GM18870 (cell line): ENCODE measurements around the gene YTHDF1.
"Not testable (repeated sequence)": the region's sequence is repeated elsewhere in the genome, so short reads cannot be mapped to it uniquely, and the experiment has no call there.

ENCODE experiments used
- ATAC-seq: cut with Tn5 transposase; IDR thresholded peaks from one replicate; pipeline ENCODE4 v1.9.1; 2021; ENCODE audit warnings: moderate library complexity; ENCODE audit not compliant: unreplicated experiment

The YTHDF1 gene

DNA sequence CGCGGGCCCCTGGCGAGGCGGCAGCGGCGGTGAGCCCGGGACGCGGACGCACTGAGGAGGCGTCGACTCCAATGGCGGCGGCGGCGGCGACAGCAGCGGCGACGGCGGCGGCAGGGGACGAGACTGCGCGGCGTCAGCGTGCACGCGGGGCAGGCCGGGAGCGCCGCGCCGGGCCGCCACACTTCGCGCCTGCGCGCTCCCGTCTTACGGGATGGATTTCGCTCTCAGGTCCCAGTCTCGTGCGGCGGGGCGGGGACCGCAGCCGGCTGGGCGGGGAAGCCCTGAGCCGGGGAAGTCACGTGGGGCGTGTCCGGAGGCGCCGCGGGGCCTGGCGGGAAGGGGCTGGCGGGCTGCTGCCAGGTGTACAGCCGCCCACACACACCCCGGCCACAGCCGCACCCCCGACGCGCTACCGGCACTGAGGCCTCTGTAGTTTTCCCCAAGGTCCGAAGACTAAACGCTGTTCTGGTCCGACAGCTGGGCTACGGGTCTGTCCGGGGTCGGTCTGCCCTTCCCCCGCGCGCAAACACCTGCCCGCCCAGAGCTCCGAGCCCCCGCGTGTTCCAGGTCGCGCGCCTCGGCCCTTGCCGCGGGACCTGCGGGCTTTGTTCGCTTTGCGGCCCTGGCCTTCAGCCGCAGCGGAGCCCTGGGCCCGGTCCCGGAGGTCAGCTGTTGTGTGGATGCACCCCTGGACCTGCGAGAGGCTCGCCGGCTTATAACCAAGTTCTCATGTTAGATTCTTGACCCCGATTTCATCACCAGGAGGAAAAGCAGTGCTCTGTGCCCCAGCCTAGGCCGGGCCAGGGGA is at the start of gene YTHDF1:
TSS of gene YTHDF1 (minus strand) at position 91 of the 808 bp plus-strand sequence. CDS start 239 bp downstream, outside the sequence.
- peak; percentile 81 for ATAC-seq

DNA sequence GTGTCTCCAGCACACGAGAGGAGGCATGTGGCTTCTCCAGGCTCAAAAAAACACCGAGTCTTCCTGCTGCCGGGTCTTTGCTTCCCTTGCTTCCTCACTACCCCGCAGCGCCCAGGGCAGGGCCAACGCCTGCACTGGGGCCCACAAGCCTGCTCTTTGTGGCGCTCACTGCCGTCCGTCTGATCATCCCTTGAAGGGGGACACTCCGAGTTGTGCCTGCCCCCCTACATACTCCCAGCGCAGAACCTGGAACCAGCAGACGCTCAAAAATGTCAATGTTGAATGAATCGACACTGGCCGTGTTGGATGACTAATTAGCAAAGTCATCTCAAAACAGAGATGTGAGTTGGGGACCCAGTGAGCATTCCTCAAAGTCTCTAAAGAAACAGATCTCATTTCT is 48.6 kb upstream of the YTHDF1 start:
- no peak for ATAC-seq

DNA sequence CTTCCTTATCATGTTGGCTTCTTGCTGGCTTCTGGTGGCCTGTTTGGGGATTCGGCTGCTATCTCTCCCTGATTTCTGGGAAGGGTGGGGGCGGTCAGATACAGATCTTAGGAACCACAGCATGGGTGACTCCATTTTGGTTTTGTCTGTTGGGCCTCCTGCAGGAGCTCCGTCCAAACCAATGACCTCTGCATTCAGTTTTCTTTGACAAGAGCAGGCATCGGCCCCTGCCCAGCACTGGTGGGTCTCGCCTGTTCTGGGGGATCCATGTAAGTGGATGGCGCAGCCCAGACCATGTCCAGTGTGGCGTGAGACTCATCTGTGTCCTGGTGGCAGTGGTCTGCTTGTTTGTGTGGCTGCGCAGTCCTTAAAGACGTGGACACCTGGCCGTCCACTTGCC is 48.1 kb upstream of the YTHDF1 start:
- no peak for ATAC-seq

DNA sequence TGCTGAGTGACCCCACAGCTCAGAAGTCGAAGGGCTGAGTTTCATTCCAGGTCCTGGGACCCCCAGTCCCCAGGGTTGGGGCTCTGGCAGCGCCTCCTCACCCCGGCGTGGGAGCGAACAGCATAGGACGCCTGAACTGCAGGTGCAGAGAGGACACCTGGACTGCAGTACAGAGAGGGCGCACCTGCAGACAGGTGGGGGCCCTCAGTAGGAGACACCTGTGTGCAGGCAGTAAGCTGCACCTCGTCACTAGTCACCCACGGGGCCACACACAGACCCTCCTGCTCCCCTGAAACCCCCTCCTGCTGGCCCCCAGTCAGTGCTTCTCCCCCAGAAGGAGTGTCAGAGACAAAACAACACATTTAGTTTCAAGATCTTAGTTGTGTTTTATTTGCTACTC is 46.9 kb upstream of the YTHDF1 start:
- no peak for ATAC-seq

DNA sequence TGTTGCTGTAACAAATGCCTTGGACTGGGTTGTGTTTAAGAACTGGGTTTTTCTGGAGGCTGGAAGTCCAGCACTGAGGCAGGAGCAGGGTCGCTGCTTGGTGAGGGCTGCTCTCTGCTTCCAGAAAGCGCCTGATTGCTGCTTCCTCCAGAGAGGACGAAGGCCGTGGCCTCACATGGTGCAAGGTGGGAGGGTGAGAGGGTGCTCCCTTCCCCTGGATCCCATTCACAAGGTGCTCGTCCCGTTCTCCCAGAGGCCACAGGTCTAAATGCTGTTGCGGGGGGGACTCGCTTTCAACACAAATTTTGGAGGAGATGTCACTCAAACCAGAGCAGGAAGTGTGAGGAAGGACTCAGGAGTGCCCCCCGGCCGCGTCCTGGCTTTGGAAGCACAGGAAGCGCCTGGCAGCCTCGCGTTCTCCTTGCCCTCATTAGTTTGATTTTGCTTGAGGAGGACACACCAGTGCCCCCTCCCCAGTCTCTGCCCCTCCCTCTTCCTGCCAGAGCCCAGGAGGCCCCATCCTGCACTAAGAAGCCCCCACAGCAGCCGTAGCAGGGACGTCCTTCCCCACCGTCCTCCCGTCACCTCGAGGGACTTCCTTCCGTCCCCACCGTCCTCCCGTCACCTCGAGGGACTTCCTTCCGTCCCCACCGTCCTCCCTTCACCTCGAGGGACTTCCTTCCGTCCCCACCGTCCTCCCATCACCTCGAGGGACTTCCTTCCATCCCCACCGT is 46.0 kb upstream of the YTHDF1 start:
- ATAC-seq: no peak

DNA sequence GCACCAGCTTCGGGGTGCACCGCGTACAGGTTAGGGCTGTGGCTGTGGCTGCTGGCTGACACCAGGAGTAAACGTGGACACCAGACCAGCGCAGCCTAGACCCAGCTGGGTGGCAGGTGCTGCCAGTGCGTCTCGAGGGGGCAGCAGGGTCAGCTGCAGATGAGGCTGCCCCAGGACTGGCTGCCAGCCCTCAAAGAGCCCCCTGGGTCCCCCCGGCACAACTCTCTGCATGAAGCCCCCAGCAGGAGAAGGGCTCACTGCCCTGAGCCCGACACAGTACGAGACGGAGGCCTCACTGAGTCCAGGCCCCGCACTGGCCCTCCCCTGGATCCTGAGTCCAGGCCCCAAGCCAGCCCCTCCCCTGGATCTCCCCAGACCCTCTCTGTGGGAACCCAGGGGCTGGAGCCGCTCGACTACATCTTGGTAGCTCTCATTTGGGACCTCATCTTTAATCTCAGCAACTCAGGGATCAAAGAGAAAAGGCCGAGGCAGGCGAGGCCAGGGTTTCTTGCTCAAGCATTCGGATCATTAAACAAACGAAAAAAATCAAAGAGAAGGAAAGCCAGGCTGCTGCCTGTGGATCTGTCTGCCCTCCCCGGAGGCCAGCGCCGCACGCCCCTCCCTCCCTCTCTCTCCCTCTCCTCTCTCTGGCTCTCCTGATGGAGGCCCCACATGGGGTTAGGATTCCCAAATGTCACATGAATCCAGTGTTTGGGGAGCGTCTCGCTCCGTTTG is 45.3 kb upstream of the YTHDF1 start:
- ATAC-seq: no peak

DNA sequence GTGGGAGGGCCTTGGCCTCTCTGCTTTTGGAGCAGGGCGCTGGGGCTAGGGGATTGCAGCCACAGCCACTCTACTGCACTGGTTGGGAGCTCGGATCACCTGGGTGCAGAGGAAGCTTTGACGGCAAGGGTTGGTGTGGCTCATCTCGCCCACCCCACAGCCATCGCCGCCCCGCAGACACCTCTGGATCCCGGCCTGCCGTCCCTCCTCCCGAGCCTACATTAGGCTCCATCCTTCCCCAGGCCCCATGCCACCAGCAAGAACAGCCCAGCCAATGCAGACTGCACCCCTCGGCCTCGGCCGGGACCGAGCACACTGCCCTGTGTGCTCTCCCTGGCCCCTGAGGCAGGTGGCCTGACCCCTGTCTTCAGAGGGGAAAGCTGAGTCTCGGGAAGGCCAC is 44.6 kb upstream of the YTHDF1 start:
- no peak for ATAC-seq

DNA sequence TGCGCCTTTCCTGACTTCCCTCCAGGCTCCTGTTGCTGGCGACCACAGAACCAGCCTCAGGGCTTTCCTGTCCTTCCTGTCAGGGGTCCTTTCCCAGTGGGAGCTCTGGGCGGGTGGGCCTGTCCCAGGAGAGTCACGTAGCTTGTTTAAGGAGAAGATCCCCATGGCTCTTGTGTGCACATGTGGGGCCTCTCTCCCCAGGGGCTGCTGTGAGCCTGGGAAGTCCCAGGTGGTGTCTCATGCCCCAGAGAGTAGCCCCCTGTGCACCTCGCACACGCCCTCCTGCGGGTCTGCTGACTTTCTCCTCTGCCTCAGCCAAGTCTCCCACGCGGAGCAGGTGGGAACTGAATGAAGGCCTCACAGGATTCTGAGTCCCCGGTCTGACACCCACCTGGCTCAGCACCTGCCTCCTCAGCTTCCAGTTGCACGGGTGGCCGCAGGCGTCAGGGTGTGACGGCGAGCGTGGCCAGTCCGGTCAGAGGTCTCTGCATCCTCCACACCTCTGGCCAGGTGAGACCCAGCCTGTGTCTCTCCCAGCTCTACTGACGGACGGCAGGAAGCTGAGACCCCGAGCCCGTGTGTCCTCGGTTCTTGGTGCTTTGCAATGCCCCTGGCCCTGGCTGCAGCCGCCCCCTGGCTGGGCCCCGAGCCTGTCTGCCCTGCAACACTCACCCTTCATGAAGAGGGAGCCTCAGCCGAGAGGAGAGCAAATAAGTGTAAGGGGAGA is 44.0 kb upstream of the YTHDF1 start:
- no peak for ATAC-seq

DNA sequence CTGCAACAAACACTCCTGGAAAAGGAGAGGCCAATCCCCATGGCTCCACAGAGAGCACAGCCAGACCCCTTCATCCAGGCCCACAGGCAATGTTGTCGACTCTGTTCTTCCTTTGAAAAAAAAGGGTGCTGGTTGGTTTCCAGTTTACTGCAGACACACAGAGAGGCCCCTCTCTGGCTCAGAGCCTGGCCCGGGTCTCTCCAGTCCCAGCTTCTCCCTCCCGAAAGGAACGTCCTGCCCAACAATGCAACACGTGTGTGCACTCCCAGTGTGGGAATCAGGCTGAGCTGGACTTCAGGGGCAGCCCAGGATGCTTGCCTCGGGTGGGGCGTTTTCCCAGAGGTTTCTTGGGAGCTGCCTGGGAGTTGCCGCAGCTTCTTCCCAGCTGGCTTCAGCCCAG is 42.9 kb upstream of the YTHDF1 start:
- ATAC-seq: no peak

DNA sequence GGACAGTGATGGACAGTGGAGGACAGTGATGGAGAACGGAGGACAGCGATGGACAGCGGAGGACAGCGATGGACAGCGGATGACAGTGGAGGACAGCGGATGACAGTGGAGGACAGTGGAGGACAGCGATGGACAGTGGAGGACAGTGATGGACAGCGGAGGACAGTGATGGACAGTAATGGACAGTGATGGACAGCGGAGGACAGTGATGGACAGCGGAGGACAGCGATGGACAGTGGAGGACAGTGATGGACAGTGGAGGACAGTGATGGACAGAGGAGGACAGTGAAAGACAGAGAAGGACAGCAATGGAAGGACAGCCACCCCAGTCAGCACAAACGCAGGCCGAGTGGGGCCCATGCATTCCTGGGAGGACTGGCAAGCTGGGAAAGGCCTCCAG is 41.7 kb upstream of the YTHDF1 start:
- no peak for ATAC-seq

DNA sequence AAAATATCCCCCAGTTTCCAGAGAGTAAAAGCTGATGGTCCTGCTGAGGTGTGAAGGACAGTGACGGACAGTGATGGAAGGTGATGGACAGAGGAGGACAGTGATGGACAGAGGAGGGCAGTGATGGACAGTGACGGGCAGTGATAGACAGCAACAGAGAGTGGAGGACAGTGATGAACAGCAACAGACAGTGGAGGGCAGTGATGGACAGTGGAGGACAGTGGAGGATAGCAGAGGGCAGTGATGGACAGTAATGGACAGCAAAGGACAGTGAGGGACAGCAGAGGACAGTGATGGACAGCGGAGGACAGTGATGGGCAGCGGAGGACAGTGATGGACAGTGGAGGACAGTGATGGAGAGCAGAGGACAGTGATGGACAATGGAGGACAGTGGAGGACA is 41.0 kb upstream of the YTHDF1 start:
- ATAC-seq: no peak

DNA sequence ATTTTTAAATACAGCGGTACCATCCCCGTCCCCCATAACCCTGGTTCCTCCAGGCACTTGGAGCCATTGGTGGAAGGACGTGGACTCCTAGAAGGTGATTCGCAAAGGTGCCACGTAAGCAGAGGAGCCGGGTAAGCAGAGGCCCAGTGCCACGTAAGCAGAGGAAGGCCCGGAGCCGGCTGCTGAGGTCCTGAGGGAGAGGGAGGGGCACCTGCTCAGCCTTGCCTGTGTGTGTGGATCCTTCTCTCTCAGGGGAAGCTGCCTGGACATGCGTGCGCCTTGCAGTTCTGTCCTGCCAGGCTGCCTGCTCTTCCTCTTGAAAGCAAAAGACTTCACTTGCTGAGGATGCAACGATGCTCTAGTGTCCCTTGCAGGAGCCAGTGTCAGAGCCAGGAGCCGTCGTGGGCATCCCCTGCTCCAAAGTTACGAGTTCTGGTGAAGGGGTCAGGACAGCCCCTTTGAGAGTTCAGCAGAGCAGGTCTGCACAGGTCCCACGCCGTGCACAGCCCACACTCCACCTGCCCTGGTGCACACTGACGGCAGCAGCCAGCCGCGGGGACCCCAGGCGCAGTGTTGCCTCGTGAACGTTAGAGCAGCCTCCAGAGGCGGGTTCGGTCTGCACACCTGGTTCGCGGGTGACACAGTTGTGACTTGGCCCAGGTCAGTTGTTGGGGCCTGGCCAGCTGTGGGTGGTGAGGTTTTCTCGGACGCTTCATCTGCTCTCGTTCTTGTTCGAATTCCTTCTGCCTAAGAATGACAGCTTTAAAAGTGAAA is 40.2 kb upstream of the YTHDF1 start:
- ATAC-seq: no peak

DNA sequence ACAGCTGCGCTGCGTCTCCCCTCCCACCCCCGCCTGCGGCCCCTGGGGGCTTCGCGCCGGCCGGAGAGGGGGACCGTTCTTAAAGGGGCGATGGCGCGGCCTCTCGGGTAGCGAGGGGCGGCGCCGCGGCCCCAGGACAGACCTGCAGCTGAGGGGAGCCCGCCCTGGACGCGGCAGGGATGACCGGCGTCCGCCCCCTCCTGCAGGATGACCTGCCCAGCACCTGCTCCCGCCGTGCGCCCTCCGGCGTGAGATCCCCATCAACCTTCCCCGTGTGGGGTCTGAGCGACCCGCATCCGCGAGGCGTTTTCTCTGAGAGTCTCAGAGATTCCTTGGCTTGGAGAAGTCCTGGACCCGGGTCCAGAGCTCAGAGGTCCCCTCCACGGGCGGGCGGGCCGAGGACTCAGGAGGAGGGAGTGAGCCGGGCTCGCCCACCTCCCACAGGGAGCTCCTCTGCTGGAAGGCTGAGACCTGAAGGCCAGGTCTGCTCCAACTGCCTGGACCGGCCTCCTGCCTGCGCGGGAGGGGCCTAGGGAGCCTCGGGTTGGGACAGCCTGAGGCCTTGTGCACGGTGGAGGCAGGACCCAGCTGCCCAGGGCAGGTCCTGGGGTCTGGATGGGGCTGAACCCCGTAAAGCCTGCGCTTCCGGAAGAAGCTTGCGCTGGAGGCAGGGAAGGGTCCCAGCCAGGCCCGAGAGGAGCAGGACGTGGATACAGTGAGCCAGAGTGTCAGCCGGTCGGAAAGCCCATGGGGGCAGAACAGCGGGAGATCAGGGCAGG is 38.9 kb upstream of the YTHDF1 start:
- no peak for ATAC-seq

DNA sequence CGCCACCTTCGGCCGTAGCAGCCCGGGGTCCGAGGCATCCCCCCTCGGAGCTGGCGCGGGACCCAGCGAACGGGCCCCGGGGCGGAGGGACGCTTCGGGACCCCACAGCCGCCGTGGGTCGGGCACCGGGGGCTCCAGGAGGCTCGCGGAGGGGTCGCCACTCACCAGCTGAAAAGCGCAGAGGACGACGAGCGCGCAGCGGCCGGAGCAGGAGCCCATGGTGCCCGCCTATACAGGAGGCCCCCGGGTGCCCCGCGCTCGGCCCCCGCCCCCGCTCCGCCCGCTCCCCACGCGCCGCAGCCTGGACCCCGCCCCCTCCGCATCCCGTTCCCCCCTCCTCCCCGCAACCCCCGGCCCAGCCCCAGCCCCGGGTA is 38.3 kb upstream of the YTHDF1 start, which contains the start of gene NKAIN4:
TSS of gene NKAIN4 (minus strand) at position 232 of the 374 bp plus-strand sequence. CDS start at position 219, 13 bp downstream.
- ATAC-seq: no peak

DNA sequence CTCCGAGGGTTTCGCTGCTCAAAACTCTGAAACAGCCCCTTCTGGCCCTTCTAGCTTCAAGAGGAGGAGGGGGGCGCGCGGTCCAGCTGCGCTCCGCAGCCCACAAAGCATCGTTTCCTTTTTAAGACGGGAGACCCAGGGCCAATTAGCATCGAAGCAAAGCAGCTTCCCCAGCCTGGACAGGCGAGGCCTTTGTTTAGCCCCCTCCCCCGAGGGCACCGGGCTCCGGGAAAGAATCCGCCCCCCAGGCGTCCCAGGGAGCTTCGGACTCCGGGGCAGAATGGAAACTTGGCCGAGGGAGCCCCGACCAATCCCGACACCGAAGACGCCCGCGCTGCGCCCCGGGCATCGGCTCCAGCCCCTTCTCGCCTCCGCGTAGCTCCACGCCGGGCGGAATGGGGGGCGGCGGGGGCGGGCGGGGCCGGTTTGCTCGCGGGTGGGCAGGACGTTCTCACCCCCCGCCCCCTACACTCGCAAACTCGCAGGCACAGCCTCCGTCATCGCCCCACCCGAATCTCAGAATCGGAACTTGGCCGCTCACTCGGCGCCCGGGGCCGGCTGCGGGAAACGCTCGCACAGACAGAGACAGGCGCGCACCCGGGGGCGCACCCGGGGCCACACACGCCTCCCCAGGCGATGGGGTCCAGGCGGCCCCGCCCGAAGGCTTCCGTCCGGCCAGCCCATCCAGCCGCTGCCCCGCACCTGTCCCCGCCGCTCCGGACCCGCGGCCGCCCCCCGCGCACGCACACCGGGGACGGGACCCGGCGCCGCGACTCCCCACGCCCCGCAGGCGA is 37.7 kb upstream of the YTHDF1 start:
- ATAC-seq: no peak

DNA sequence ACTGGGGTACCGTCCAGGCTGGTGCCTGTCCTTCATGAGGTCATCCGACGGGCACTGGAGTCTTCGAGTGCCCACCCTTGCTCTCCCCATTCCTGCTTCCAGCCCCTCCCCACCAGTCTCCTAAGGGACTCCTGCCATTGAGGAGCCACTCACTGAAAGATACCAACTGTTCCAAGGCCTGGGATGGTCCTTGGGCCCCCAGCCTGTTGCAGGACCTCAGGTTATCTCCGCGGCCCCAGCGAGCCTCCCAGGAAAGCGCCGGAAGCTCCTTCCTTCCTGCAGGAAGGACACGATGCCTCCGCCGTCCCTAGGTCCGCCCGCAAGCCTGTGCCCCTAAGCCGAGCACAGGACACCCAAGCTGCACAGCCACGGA is 37.1 kb upstream of the YTHDF1 start:
- ATAC-seq: no peak

DNA sequence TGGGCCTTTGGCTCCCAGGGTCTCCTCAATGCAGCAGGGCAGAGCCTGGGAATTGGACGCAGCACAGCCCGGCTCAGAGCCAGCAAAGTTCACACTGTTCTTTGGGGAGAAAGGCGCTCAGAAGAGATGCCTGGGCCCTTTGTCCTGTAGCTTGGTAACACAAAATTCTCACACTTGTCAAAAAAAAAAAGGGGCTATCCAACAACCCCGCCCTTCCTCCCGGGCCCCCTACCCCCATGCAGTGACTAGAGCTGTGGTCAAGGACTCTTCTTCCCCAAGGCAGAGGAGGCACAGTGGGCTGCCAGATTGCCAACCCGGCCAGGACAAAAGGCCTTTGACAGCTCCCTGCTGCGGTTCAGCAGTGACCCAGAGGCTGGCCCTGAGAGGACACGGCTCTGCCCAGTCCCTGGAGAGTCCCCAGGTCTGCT is 36.4 kb upstream of the YTHDF1 start:
- no peak for ATAC-seq

DNA sequence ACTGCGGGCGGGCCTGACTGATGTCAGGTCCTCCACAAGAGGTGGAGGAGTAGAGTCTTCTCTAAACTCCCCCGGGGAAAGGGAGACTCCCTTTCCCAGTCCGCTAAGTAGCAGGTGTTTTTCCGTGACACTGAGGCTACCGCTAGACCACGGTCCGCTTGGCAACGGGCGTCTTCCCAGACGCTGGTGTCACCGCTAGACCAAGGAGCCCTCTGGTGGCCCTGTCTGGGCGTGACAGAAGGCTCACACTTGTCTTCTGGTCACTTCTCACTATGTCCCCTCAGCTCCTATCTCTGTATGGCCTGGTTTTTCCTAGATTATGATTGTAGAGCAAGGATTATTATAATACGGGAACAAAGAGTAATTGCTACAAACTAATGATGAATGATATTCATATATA is 35.4 kb upstream of the YTHDF1 start:
- ATAC-seq: not testable (repeated sequence)

DNA sequence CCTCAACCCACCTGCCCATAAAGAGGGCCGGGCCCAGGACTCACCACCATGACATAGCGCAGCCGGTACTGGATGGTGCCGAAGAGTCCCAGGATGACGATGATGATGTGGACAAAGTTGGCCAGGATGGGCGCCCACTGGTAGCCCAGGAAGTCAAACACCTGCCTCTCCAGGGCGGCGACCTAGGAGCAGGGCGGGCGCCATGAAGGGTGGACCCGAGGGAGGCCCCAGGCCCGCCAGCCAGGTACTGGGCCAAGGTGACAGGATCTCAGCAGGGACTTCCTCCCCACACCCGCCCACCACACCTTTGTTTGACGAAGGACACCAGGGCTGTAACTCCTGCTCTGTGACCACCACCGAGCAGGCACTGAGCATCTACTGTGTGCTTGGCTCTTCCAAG is 34.0 kb upstream of the YTHDF1 start:
- ATAC-seq: no peak
